GM03348 (cell line): ENCODE results near the gene GDI1.
"Not testable (repeated sequence)": the region's sequence is repeated elsewhere in the genome, so short reads cannot be mapped to it uniquely, and the experiment has no call there.

Experiments
- DNase-seq: peaks from one replicate; pipeline ENCODE4 v3.0.0; 2012; ENCODE audit warnings: low spot score

Gene GDI1

GRCh38 chrX:154436983-154437752 lies at the start of gene GDI1:
GDI1 (plus strand) TSS chrX:154437154; CDS start chrX:154437255, 101 bp downstream.
- DNase-seq: peak; percentile 66

GRCh38 chrX:154388094-154388493 lies 48.9 kb upstream of the GDI1 start:
- DNase-seq: not testable (repeated sequence)

DNA sequence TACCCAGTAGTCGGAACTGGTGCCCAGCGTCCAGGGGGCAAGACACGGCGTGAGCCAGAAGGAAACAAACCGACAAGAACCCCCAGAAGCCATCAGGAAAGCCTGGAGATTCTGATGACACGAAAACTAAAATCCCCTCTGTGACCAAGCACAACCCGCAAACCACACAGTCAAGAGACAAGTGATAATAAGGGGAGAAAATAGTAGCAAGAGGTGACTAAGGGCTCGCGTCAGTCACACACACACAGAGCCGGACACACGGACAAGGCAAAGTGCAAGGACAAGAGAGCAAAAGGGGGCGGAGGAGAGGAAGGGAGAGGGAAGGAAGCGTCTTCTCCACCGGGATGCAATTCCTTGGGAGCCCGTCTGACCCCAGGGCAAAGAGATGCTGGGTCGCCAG lies 48.3 kb upstream of the GDI1 start:
- DNase-seq: not testable (repeated sequence)

DNA sequence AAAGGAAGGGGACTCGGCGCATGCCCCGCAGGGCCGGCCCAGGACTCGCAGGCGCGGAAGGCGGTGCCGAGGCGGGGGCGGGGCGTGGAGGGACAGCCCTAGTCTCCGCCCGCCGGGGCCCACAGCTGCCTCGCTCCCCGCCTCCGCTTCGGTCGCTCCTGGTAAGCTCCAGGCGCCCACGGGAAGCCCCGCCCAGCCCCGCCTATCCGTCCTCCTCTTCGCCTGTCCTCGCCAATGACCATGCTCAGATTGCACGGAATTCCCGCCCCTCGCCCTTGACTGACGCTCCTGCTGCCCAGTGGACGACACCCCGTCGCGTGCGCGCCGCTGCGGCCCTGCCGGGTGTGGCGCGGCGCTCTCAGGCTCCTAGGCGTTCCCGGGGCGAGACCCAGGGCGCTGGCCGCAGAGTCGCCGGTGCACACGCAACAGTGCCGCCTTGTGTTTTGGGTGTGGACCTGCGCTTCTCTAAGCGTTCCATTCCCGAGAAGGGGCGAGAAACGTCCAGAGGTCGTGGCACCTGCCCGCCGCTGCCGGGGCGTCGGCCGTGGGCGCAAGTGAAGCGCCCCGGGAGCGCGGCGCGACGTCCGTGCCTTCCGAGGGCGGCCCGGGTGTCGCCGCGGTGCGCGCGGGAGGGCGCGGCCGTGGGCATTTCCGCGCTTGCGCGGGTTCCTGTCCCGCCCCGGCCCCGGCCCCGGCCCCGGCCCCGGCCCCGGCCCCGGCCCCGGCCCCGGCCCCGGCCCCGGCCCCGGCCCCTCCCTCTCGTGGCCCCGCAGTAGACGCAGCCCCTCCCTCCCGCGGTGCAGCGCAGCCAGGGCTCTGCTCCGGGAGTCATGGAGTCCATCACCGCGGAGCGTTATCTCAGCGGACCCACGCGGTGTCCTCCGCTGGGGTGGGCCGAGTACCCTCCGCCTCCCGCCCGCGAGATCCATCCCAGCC lies 46.9 kb upstream of the GDI1 start:
- DNase-seq: not testable (repeated sequence)

- not testable (repeated sequence) for DNase-seq
Observed at GRCh38 chrX:154396363-154396762, 40.6 kb upstream of the GDI1 start.

DNA sequence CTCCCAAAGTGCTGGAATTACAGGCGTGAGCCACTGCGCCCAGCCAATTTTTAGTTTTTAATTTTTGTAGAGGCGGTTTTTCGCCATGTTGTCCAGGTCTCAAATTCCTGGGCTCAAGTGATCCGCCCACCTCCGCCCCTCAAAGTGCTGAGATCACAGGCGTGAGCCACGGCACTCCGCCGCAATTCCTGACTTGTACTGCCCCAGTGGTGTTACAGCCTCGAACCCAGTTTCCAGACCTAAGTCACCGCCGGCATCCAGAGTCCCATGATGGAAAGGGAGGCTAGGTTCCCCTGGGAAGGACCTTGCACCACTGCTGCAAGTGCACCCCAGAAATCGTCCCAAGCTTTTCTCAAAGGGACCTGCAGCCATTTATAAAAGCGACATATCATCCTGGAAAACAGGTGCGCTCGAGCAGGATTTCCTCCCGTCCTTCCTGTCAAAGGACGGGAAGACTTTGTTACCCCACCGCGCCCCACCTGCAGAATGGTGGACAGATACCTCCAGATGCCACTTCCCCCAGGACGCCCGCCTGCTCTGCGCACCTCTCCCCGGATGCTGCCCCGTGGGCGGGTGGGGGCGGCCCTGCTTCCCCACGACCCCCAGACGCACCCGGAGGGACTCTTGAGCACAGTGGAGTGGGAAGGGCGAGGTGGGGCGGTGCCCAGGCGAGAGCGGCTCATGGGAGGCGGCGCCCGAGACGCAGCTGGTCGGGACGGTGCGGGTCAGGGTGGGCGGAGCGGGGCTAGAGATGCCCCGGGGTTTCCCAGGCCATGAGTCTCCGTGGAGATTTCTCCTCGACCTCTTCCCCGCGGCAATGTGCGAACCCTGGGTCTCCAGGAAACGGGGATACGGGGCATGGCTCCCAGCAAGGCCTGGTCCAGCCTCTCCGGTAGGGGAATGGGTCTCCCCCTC lies 39.7 kb upstream of the GDI1 start:
- DNase-seq: peak; percentile 68

GRCh38 chrX:154397888-154398667 lies 38.9 kb upstream of the GDI1 start, which contains the start of gene RPL10:
RPL10 (plus strand) TSS chrX:154398377; CDS start chrX:154398520, 143 bp downstream.
- peak; percentile 94 for DNase-seq

DNA sequence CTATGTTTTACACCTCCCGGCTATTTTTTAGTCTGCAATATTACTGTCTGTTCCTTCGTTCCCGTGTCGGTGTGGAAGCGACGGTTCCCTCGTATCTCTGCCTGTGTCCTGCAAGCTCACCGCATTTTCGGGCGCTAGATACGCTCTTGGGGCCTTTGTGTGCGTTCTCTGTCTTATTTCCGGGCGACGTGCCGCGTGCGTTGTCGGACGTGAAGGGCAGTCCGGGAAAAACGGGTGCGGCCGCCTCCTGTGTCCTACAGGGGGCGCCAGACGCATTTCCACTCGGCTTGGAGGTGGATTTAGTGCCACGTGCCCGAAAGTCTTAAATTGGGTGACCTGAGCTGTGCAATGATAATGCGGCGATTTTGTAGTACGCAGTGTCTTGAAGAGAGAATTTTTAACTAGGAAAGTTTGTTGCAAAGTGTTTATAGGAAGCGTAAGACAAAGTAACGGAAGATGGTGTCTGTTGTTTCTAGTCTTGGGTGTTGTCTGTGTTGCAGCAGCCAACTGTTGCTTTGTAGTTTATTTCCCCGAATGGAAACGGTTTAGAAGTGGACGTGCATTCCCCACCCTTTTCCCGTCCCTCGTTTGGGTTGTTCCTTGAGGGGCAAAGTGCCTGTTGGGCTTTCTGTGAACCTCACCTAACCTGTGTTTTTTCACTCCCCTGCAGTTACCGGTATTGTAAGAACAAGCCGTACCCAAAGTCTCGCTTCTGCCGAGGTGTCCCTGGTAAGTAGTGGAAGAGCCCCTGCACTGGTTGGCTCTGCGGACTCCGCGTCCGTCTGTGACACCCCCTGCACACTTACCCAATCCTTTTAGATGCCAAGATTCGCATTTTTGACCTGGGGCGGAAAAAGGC lies 38.1 kb upstream of the GDI1 start:
- DNase-seq: peak; percentile 61

DNA sequence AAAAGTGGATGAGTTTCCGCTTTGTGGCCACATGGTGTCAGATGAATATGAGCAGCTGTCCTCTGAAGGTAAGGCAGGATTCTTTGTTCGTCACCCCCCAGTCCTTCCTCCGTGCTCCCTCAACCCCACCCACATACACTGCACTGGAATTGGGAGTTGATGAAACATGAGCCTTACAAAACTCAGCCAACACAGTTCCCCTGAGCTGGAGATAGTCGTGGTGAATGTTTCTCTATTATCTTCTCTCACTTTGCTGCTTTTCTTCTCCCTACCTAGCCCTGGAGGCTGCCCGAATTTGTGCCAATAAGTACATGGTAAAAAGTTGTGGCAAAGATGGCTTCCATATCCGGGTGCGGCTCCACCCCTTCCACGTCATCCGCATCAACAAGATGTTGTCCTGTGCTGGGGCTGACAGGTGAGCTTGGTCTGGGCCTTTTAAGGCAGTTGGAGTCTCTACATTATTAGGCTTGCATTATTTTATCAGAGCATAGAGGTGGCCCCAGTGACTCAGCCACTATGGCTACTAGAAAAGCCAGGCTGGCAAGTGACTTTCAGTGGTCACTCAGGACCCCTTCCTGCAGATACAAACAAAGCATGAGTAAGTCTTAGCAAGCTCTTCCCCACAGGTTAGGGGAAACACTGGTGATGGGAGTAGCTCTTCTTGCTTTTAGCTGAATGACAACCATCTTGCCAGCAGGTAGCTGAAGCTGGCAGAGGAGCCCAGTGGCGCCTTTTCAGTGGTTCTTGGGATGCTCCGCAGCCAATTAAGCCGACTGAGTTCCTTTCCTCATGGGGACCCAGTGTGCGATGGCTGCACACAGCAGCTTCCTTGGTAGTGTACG lies 37.2 kb upstream of the GDI1 start:
- no peak for DNase-seq

DNA sequence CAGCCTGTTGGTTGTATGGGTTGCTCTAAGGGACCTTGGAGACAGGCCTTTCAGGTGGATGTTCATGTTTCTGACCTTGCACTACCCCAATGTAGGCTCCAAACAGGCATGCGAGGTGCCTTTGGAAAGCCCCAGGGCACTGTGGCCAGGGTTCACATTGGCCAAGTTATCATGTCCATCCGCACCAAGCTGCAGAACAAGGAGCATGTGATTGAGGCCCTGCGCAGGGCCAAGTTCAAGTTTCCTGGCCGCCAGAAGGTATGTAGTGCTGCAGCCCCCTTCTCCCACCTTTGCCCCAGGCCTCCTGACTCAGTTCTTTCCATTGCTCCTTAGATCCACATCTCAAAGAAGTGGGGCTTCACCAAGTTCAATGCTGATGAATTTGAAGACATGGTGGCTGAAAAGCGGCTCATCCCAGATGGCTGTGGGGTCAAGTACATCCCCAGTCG lies 36.6 kb upstream of the GDI1 start:
- DNase-seq: not testable (repeated sequence)

GRCh38 chrX:154401045-154401799 lies 35.7 kb upstream of the GDI1 start:
- DNase-seq: no peak

GRCh38 chrX:154401918-154402621 lies 34.9 kb upstream of the GDI1 start:
- DNase-seq: no peak

GRCh38 chrX:154402622-154403127 lies 34.3 kb upstream of the GDI1 start:
- DNase-seq: no peak

GRCh38 chrX:154403192-154403591 lies 33.8 kb upstream of the GDI1 start:
- no peak for DNase-seq

DNA sequence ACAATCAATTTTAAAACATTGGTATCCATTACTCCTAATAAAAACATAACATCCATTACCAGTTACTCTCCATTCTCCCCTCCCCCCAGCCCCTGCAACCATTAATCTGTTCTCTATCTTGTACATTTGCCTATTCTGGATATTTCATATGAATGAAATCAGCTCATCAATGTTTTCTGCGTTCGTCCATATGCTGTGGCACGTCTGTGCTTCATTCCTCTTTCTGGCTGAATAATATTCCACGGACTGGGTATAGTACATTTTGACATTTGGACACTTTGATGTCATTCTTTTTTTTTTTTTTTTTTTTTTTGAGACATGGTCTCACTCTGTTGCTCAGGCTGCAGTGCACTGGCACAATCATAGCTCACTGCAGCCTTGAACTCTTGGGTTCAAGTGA lies 33.1 kb upstream of the GDI1 start:
- no peak for DNase-seq

- no peak for DNase-seq
Observed at GRCh38 chrX:154404625-154405192, 32.2 kb upstream of the GDI1 start.

GRCh38 chrX:154408659-154409221 lies 28.2 kb upstream of the GDI1 start:
- DNase-seq: no peak
